GM23338 (cell line): ENCODE data around the gene CMKLR1. TPM values are rescaled to one million over a fixed set of nuclear protein-coding genes. Genes with fewer than 3 reads are reported as not detected.

Source experiments
- ATAC-seq: fragments of 200-7000 bp; cut with Tn5 transposase; 3 replicates; pipeline ENCODE4 v1.9.1; 2020
- DNase-seq: peaks from one replicate; pipeline ENCODE4 v3.0.0-alpha.2; 2015; ENCODE audit warnings: low spot score
- H2AFZ ChIP-seq: fragments of 200-600 bp; sonication (generic); 2 replicates; pipeline ENCODE4 v1.8.0; 2016; ENCODE audit warnings: antibody characterized with exemption, mild to moderate bottlenecking, moderate library complexity
- H3F3A ChIP-seq: fragments of 200-600 bp; sonication (generic); replicated peaks from 2 replicates; pipeline ENCODE4 v1.8.0; 2017; ENCODE audit warnings: antibody characterized with exemption, mixed run types, low read depth
- H3K27ac ChIP-seq: fragments of 200-600 bp; sonication (generic); 2 replicates; pipeline ENCODE4 v1.6.1; 2016; ENCODE audit warnings: low read depth
- H3K27me3 ChIP-seq: fragments of 200-600 bp; sonication (generic); 2 replicates; pipeline ENCODE4 v1.8.0; 2016; ENCODE audit warnings: mild to moderate bottlenecking, mixed run types, moderate library complexity; ENCODE audit not compliant: insufficient read depth
- H3K36me3 ChIP-seq: fragments of 200-600 bp; sonication (generic); 2 replicates; pipeline ENCODE4 v1.8.0; 2016; ENCODE audit warnings: mild to moderate bottlenecking; ENCODE audit not compliant: insufficient read depth
- H3K4me1 ChIP-seq: fragments of 200-600 bp; sonication (generic); 2 replicates; pipeline ENCODE4 v1.8.0; 2016; ENCODE audit warnings: mild to moderate bottlenecking, moderate library complexity; ENCODE audit not compliant: insufficient read depth
- H3K4me2 ChIP-seq: fragments of 200-600 bp; sonication (generic); 2 replicates; pipeline ENCODE4 v1.7.1; 2017; ENCODE audit warnings: mixed run types
- H3K4me3 ChIP-seq: fragments of 200-600 bp; sonication (generic); 2 replicates; pipeline ENCODE4 v1.6.1; 2016; ENCODE audit warnings: mixed run types
- H3K79me2 ChIP-seq: fragments of 200-600 bp; sonication (generic); replicated peaks from 2 replicates; pipeline ENCODE4 v1.8.0; 2017; ENCODE audit warnings: mild to moderate bottlenecking; ENCODE audit not compliant: insufficient read depth
- H3K9me2 ChIP-seq: fragments of 200-600 bp; sonication (generic); 2 replicates; pipeline ENCODE4 v1.8.0; 2017; ENCODE audit not compliant: insufficient read depth
- H4K20me1 ChIP-seq: fragments of 200-600 bp; sonication (generic); replicated peaks from 2 replicates; pipeline ENCODE4 v1.8.0; 2017; ENCODE audit warnings: mild to moderate bottlenecking; ENCODE audit not compliant: insufficient read depth
- H3K27ac Mint-ChIP-seq: 2 replicates; pipeline ENCODE4 v1.8.0; 2020; ENCODE audit warnings: inconsistent platforms, mild to moderate bottlenecking, moderate library complexity, mixed read lengths
- H3K27me3 Mint-ChIP-seq: 3 replicates; pipeline ENCODE4 v1.8.0; 2022; ENCODE audit warnings: low read depth, mild to moderate bottlenecking, moderate library complexity, mixed read lengths, inconsistent platforms; ENCODE audit not compliant: insufficient read depth, poor library complexity
- H3K36me3 Mint-ChIP-seq: 3 replicates; pipeline ENCODE4 v1.8.0; 2021; ENCODE audit warnings: low read depth, mild to moderate bottlenecking, inconsistent platforms, moderate library complexity, mixed read lengths
- H3K4me1 Mint-ChIP-seq: 3 replicates; pipeline ENCODE4 v1.8.0; 2020; ENCODE audit warnings: mild to moderate bottlenecking, inconsistent platforms, mixed read lengths
- H3K4me3 Mint-ChIP-seq: 3 replicates; pipeline ENCODE4 v1.8.0; 2021; ENCODE audit warnings: moderate library complexity, mild to moderate bottlenecking, inconsistent platforms, mixed read lengths
- H3K9me3 Mint-ChIP-seq: 3 replicates; pipeline ENCODE4 v1.8.0; 2020; ENCODE audit warnings: moderate library complexity, mild to moderate bottlenecking, inconsistent platforms, mixed read lengths
- CREB1 ChIP-seq: fragments of 250-450 bp; sonication (Bioruptor Pico); IDR thresholded peaks from 2 replicates; pipeline ENCODE4 v1.5.0; 2020; ENCODE audit warnings: low read depth, mild to moderate bottlenecking, moderate library complexity
- CTCF ChIP-seq, 2 experiments: fragments of 200-600 bp in 1 of 2; sonication (generic) in 1 of 2; conservative IDR thresholded peaks; 2 replicates each; pipeline versions ENCODE4 v1.5.1 to v1.6.1; 2016 to 2017; ENCODE audit warnings: antibody characterized with exemption in 2 of 2, low read depth in 2 of 2, mild to moderate bottlenecking in 2 of 2, moderate library complexity in 1 of 2
- ETS1 ChIP-seq: IDR thresholded peaks from 2 replicates; pipeline ENCODE4 v1.6.1; 2016; ENCODE audit warnings: antibody characterized with exemption
- EZH2 ChIP-seq: fragments of 200-600 bp; sonication (generic); IDR thresholded peaks from one replicate; pipeline ENCODE4 v1.8.0; 2017; ENCODE audit warnings: antibody characterized with exemption, mild to moderate bottlenecking, low read depth; ENCODE audit not compliant: unreplicated experiment
- EZH2phosphoT487 ChIP-seq: fragments of 200-600 bp; sonication (generic); IDR thresholded peaks from one replicate; pipeline ENCODE4 v1.8.1; 2018; ENCODE audit warnings: antibody characterized with exemption; ENCODE audit not compliant: unreplicated experiment
- JUNB ChIP-seq: IDR thresholded peaks from one replicate; pipeline ENCODE4 v1.6.1; 2016; ENCODE audit warnings: antibody characterized with exemption; ENCODE audit not compliant: unreplicated experiment
- NANOG ChIP-seq: IDR thresholded peaks from 2 replicates; pipeline ENCODE4 v1.6.1; 2016; ENCODE audit warnings: antibody characterized with exemption, borderline replicate concordance
- POLR2AphosphoS5 ChIP-seq: IDR thresholded peaks from 2 replicates; pipeline ENCODE4 v1.6.1; 2016; ENCODE audit warnings: antibody characterized with exemption, low read depth
- REST ChIP-seq: IDR thresholded peaks from one replicate; pipeline ENCODE4 v1.6.1; 2018; ENCODE audit warnings: antibody characterized with exemption; ENCODE audit not compliant: unreplicated experiment
- STAT1 ChIP-seq: IDR thresholded peaks from one replicate; pipeline ENCODE4 v1.6.1; 2016; ENCODE audit warnings: antibody characterized with exemption; ENCODE audit not compliant: unreplicated experiment
- ZNF114 ChIP-seq: fragments of 250-450 bp; sonication (Bioruptor Pico); IDR thresholded peaks from 2 replicates; pipeline ENCODE4 v1.5.0; 2020; ENCODE audit warnings: mild to moderate bottlenecking, moderate library complexity
- ZNF331 ChIP-seq: fragments of 250-450 bp; sonication (Bioruptor Pico); IDR thresholded peaks from 2 replicates; pipeline ENCODE4 v1.5.0; 2020; ENCODE audit warnings: low read depth, mild to moderate bottlenecking, moderate library complexity
- ZNF462 ChIP-seq: fragments of 250-450 bp; sonication (Bioruptor Pico); IDR thresholded peaks from 2 replicates; pipeline ENCODE4 v1.5.0; 2020; ENCODE audit warnings: mild to moderate bottlenecking, moderate library complexity
- polyA plus RNA-seq: library from polyadenylated mRNA; unstranded; fragments of >200 nt; fragmentation: Nextera tagmentation; extraction: Ambion mirVana; gene quantifications from 2 replicates; pipeline ENCODE4 v1.2.1, GENCODE V29; 2016
- total RNA-seq: library from RNA; depleted of rRNA; stranded (reverse); fragments of >200 nt; shearing (Covaris generic); gene quantifications from 2 replicates; pipeline ENCODE4 v1.2.3, GENCODE V29; 2014

CMKLR1 gene
- total and polyA plus RNA-seq, 2 experiments from 2014 or later: 0.40 to 2.6 TPM

- H3K27ac ChIP-seq: no peak overlapping the region
- Mint-ChIP-seq H3K9me3 (peaks cover under 1% of the 10 kb centered on the region; the same call in 1 of the 3 replicates), H3K4me1 (peaks cover 31% of the 10 kb centered on the region), H3K36me3 (peaks cover 2% of the 10 kb centered on the region; the same call in 2 of the 3 replicates), H3K4me3 (no peak overlapping the region), H3K27ac (no peak overlapping the region), H3K27me3 (peaks cover 9% of the 10 kb centered on the region)
- no peak overlapping the region for H3K4me2 ChIP-seq
- peaks cover 3% of the 10 kb centered on the region; the same call in 1 of the 2 replicates for H3K9me2 ChIP-seq
- no peaks in the 10 kb centered on the region for H3K79me2 ChIP-seq
- H3K27me3 ChIP-seq: no peaks in the 10 kb centered on the region
- ATAC-seq: no peak
- H3K4me1 ChIP-seq: peaks cover 20% of the 10 kb centered on the region
- H3F3A ChIP-seq: 0 out of 2 replicates have a peak, but pooled peaks cover 3% of the 10 kb centered on the region
- no peaks in the 10 kb centered on the region for H4K20me1 ChIP-seq
- H2AFZ ChIP-seq: no peak overlapping the region
- no peak overlapping the region for H3K4me3 ChIP-seq
- no peak for TF ChIP-seq NANOG
- no peak for TF ChIP-seq CTCF (conservative IDR thresholded peaks at IDR 0.05; ENCODE audit: low read depth in 2 of 2)
- no peak for TF ChIP-seq STAT1
- no peak for TF ChIP-seq JUNB
- no peak for TF ChIP-seq CREB1 (CRISPR knock-in tag)
- no peak for TF ChIP-seq EZH2
- TF ChIP-seq POLR2AphosphoS5: no peak
- no peak for TF ChIP-seq ZNF331 (CRISPR knock-in tag)
- TF ChIP-seq EZH2phosphoT487: no peak
- no peak for TF ChIP-seq ZNF114
- no peak for TF ChIP-seq ETS1
- TF ChIP-seq REST: no peak
- TF ChIP-seq ZNF462 (CRISPR knock-in tag): no peak
- no peak for DNase-seq
- no peaks in the 10 kb centered on the region for H3K36me3 ChIP-seq
Observed at GRCh38 chr12:108287227-108287626, 51.9 kb downstream of the CMKLR1 start.
